Stimulated activated memory B cell treated with anti-CD40 and anti-IgM and Interleukin-4, amounts not matched to agents 10 μg/mL and 1 μg/mL and 100 μg/mL, for 72 hours (primary cell): ENCODE data around the gene SRBD1.

Experiments
- ATAC-seq: fragments of 150-1000 bp; cut with Tn5 transposase; 2 replicates; pipeline ENCODE4 v1.10.0; 2021
- H3K27ac Mint-ChIP-seq: one replicate; pipeline ENCODE4 v1.8.0; 2022; ENCODE audit warnings: mild to moderate bottlenecking, mixed read lengths
- H3K27me3 Mint-ChIP-seq: one replicate; pipeline ENCODE4 v1.8.0; 2022; ENCODE audit warnings: mixed read lengths
- H3K36me3 Mint-ChIP-seq: one replicate; pipeline ENCODE4 v1.8.0; 2022; ENCODE audit warnings: mixed read lengths
- H3K4me1 Mint-ChIP-seq: one replicate; pipeline ENCODE4 v1.8.0; 2022; ENCODE audit warnings: mixed read lengths
- H3K4me3 Mint-ChIP-seq: one replicate; pipeline ENCODE4 v1.8.0; 2022; ENCODE audit warnings: mild to moderate bottlenecking, moderate library complexity, mixed read lengths
- H3K9me3 Mint-ChIP-seq: one replicate; pipeline ENCODE4 v1.8.0; 2022; ENCODE audit warnings: mixed read lengths

Gene SRBD1, protein sequence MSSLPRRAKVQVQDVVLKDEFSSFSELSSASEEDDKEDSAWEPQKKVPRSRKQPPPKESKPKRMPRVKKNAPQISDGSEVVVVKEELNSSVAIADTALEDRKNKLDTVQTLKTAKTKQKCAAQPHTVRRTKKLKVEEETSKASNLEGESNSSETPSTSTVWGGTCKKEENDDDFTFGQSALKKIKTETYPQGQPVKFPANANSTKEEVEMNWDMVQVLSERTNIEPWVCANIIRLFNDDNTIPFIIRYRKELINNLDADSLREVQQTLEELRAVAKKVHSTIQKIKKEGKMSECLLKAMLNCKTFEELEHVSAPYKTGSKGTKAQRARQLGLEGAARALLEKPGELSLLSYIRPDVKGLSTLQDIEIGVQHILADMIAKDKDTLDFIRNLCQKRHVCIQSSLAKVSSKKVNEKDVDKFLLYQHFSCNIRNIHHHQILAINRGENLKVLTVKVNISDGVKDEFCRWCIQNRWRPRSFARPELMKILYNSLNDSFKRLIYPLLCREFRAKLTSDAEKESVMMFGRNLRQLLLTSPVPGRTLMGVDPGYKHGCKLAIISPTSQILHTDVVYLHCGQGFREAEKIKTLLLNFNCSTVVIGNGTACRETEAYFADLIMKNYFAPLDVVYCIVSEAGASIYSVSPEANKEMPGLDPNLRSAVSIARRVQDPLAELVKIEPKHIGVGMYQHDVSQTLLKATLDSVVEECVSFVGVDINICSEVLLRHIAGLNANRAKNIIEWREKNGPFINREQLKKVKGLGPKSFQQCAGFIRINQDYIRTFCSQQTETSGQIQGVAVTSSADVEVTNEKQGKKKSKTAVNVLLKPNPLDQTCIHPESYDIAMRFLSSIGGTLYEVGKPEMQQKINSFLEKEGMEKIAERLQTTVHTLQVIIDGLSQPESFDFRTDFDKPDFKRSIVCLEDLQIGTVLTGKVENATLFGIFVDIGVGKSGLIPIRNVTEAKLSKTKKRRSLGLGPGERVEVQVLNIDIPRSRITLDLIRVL

DNA sequence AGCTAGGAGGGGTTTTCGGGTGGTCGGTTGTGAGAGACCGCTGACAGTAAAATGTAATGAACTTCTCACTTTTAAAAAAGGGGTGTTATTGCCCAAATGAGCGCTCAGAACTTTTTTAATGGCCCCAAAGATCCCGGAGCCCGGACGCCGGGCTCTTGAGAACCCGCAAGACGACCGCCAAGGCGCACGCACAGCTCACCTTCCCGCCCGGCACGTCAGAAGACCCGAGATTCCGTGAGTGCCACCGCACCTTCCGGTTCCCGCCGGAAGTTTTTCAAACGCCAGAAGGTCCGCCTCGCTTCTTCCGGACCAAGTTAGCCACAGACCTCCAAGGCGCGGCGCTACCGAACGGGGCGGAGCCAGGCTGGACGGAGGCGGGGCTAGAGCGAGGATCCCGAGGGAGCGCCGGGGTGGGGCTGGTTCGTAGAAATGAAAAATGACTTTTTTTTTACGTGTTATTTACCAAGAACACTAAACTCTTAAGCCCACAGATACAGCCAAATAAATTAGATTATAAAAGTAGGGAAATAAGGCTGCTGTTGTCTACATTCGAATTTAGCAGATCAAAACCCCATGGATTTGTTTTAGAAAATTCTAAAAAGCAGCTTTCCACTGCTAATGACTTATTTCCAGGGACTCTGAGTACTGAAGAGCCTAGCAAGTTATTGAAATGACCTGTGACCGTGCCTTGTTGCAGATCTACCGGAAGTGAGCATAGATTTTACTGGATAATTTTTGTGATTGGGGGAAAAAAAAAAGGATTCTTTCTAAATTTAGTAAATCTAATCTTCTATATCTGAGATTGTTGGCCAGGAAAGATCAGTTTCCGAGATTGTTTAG lies at the start of gene SRBD1:
Gene SRBD1 (minus strand): TSS at position 248 of the 840 bp plus-strand sequence. CDS start 5,826 bp downstream, outside the sequence.
- Mint-ChIP-seq H3K27me3 (no peaks in the 10 kb centered on the region), H3K27ac (peak within 1 kb of the TSS; percentile 93), H3K4me1 (peaks cover 41% of the 10 kb centered on the region), H3K4me3 (peak within 1 kb of the TSS; percentile 97), H3K36me3 (no peaks in the 10 kb centered on the region), H3K9me3 (no peaks in the 10 kb centered on the region)
- ATAC-seq, result peak; percentile 97

DNA sequence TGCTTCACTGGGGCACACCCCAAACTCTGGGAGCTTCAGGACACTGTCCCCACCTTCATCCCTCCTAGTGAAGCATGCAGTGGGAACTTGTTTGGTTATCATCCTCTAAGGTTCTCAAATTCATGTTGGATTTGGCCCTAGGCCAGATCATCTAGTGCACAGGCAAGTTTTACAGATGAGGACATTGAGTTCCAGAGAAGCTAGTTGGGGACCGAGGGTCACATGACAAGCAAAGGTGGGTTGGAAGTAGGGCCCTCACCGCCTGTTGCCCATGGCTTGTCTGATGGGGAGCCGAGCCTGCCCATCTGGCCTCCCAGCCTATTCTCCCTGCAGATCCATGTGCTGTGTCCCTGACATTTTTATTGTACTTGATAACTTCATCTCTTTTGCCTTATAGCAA lies 43.2 kb upstream of the SRBD1 start:
- Mint-ChIP-seq H3K36me3 (no peaks in the 10 kb centered on the region), H3K27ac (no peak overlapping the region), H3K9me3 (no peaks in the 10 kb centered on the region), H3K4me1 (peaks cover 49% of the 10 kb centered on the region), H3K27me3 (no peaks in the 10 kb centered on the region), H3K4me3 (no peak overlapping the region)
- ATAC-seq, result no peak

DNA sequence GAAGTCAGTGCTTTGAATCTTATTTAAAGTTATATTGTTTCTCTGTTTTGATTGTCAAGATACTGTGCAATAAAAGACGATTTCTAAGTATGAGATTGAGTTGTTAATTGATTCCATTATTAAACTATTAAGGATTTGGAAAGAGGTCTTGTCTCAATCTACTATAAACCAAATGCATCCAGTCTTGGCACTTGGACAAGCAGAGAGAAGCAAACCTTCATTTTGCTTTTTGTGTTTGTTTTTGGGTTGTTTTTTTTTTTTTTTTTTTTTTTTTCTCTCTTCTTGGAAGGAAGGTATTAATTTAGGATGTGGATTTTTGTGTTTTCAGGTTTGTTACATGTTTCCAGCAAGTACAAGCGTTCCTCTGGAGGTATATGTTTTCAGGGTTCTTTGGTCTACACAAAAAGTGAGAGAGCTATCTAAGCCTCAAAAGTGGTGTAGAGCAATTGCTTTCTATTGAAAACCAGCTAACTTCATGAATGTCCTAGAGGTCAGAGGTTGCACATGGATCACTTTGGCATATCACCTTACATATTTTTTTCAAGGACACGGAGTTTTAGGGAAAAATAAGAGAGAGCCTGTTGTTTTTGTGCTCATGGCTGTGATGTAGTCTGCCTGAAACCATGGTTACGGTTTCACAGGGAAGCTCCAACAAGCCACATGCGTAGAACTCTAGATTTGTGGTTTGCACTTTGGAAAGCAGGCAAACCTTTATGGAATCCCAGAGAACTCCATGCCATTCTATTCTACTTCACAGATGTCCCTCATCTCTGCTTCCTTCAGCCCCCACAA lies 42.3 kb upstream of the SRBD1 start:
- no peak for ATAC-seq
- H3K27me3 Mint-ChIP-seq, result no peaks in the 10 kb centered on the region
- H3K4me3 Mint-ChIP-seq, result peak overlapping the region; percentile 82
- H3K36me3 Mint-ChIP-seq, result no peaks in the 10 kb centered on the region
- no peak overlapping the region for H3K27ac Mint-ChIP-seq
- no peaks in the 10 kb centered on the region for H3K9me3 Mint-ChIP-seq
- H3K4me1 Mint-ChIP-seq, result peaks cover 45% of the 10 kb centered on the region

DNA sequence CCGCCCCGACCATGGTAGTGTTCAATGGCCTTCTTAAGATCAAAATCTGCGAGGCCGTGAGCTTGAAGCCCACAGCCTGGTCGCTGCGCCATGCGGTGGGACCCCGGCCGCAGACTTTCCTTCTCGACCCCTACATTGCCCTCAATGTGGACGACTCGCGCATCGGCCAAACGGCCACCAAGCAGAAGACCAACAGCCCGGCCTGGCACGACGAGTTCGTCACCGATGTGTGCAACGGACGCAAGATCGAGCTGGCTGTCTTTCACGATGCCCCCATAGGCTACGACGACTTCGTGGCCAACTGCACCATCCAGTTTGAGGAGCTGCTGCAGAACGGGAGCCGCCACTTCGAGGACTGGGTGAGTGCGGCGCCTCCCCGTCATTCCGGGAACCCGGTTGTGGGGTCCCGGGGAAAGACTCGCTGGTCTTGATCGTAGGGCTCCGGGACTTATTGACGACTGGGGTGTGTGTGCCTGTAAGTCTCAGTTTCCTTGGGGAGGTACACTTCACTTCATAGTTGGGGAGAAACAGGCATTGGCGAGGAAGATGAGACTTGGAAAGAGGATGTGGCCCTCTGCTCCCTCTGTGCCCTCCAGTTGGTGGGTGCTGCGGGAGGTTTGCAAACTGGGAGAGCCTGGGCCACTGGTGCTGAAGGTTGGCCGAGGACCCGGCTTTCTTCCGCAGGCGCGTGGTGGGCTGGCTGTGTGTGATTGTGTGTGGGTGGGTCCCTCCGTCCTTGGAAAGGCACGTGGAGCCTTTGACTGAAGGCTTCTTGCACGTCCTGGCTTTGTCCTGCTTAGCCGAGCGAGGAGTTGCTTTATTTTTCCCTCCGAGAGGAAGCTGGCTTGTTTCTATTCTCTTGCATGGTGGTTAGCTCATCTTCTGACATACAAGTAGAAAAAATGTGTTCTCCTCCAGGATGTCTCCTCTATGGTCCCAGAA lies 41.3 kb upstream of the SRBD1 start:
- Mint-ChIP-seq H3K27me3 (no peaks in the 10 kb centered on the region), H3K4me1 (peaks cover 45% of the 10 kb centered on the region)

DNA sequence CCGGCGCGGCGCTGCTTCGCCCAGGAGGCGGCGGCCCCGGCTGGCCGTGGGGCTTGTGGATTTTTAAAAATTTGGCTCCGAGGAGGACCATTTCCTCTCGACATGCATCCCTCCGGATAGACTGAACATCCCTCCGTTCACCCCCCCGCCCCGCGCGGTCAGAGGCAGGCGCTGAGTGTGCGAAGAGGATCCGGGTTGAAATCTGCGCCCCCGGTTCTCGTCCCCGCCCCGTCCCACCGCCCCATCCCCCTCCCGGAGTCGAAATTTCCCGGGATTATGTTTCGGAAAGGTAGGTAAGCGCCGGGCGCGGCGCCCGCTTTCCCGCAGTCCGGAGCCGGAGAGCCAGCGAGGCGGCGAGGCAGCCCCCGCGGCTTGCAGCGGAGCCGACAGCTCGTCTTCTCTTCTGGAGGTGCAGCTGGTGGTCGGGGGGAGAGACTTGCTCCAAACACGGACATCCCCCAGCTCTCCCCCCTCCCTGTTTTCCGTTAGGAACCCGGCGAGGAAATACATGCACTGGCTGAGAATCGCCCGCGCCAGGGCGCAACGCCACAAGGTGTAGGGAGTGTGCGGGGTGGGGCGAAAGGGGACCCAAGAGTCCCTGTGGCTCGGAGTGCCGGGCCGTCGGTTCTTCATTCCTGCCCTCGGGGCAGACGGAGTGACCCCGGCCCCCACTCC lies 40.5 kb upstream of the SRBD1 start, which contains the start of gene PRKCE:
Gene PRKCE (plus strand): TSS at position 261 of the 675 bp plus-strand sequence.
- Mint-ChIP-seq H3K36me3 (no peaks in the 10 kb centered on the region), H3K27ac (peak within 1 kb of the TSS; percentile 88), H3K27me3 (no peaks in the 10 kb centered on the region), H3K4me3 (peak within 1 kb of the TSS; percentile 88), H3K4me1 (peaks cover 45% of the 10 kb centered on the region), H3K9me3 (no peaks in the 10 kb centered on the region)
- ATAC-seq, result peak; percentile 63

More for the DNA sequence above, 41.3 kb upstream of the SRBD1 start:
- ATAC-seq, result no peak
- H3K4me3 Mint-ChIP-seq, result peak overlapping the region; percentile 82
- no peaks in the 10 kb centered on the region for H3K9me3 Mint-ChIP-seq
- H3K27ac Mint-ChIP-seq, result peak overlapping the region; percentile 88
- no peaks in the 10 kb centered on the region for H3K36me3 Mint-ChIP-seq

DNA sequence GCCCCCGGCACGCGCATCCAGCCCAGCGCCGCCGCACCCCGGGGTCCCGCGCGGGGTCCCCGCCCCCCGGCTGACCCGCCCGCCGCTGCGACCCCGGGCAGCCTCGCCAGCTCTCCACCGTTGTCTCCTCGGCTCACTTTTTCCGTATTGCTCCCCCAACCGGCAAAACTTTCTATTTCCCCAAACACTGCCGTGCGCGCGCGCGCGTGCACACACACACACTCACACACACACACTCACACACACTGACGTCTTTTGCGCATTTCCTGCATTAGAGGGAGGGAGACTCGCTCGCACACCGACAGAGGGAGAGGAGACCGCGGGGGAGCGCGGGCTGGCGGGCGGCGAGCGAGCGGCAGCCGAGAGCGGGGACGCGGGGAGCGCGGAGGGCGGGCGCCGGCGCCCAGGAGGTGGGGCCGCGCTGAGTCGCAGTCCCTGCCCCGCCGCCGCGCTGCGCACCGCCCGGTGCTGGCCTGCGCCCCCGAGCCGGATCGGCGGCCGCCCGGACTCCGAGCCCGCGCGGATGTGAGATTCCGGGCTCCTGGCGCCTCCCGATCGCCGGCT lies 39.9 kb upstream of the SRBD1 start:
- no peaks in the 10 kb centered on the region for H3K9me3 Mint-ChIP-seq
- H3K27ac Mint-ChIP-seq, result peak overlapping the region; percentile 88
- peak overlapping the region; percentile 88 for H3K4me3 Mint-ChIP-seq
- H3K36me3 Mint-ChIP-seq, result no peaks in the 10 kb centered on the region
- peaks cover 45% of the 10 kb centered on the region for H3K4me1 Mint-ChIP-seq
- H3K27me3 Mint-ChIP-seq, result no peaks in the 10 kb centered on the region
- peak; percentile 93 for ATAC-seq

DNA sequence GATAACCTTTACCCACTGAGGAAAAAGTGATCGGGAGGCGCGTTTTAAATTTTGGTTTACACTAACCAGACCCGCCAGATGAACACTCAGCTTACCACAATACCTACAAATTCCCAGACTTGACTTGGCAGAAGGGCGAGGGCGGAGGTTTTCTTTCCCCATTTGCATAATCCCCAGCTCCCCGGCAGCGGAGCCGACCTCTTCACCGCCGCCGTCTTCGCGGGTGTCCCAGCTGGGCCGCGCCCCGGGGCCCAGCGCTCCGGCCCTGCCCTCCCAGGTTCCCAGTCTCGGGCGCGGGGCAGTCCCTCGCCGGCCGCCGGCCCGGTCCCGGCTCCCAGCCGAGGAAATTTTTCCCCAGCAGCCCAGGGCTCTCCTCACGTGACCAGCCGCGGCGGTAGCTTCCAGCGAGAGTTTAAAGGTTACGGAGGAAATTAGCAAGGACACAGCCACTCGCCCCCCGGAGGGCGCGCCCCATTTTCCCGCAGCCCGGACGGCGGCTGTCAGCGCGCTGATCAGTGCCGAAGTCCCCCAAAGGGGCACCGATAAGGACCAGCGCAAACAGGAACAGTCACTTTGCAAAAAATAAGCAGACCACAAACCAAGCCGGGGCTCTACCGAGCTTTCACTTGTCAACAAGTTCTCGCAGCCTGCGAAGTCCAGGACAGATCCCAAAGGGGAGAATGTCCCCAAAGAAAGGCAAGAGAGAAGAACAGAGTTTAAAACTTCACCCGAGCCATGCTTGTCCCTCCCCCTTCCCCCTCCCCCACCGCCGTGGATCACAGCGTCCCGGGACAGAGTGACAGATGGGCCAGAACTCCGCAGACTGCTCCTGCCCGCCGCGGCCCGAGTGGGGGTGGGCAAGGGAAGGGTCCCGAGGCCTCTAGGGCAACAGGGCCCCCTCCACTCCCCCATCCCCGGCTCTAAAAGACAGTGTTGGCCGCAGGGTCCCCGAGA lies 39.1 kb upstream of the SRBD1 start:
- peaks cover 38% of the 10 kb centered on the region for H3K4me1 Mint-ChIP-seq
- peak; percentile 49 for ATAC-seq

DNA sequence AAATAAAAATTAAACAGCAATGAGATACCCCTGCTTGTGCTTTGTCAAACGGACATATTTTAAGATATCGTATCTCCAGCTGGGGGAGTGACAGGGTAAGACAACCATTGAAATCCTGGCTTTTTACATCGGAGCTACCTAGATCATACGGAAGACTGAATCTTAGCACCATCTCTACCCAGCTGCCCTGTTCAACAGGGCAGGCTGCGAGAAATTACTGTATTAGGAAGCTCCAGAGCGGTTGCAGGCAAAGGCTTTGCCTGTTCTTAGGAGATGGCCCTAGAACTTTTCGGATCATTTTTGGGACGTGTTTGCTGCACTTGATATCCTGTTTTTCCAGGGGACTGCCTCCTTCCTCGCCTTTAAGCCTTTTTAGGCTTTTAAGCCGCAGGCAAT lies 38.4 kb upstream of the SRBD1 start:
- Mint-ChIP-seq H3K9me3 (no peaks in the 10 kb centered on the region), H3K27me3 (no peaks in the 10 kb centered on the region)
- no peak for ATAC-seq

More for the DNA sequence above, 39.1 kb upstream of the SRBD1 start:
- peak overlapping the region; percentile 88 for H3K4me3 Mint-ChIP-seq
- peak overlapping the region; percentile 88 for H3K27ac Mint-ChIP-seq
- no peaks in the 10 kb centered on the region for H3K36me3 Mint-ChIP-seq
- H3K27me3 Mint-ChIP-seq, result no peaks in the 10 kb centered on the region
- no peaks in the 10 kb centered on the region for H3K9me3 Mint-ChIP-seq

DNA sequence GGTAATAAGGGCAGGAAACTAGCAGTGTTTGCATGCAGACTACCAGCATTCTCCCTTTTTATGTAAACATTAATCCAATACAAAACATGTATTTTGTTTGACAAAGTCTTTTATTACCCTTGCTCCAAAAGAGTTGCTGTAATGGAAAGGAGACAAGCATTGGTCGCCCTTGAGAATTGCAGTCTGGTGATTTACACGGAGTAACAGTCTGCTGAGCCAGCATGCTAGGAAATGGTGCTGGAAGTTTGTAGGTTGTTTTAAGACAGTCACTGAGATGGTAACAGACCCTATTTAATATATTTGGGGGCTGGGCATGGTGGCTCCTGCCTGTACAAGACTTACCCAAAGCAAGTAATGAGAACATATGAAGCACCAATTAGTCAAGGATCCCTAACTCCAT lies 37.6 kb upstream of the SRBD1 start:
- no peaks in the 10 kb centered on the region for H3K9me3 Mint-ChIP-seq
- peaks cover 38% of the 10 kb centered on the region for H3K4me1 Mint-ChIP-seq
- H3K4me3 Mint-ChIP-seq, result no peak overlapping the region
- ATAC-seq, result no peak
- no peaks in the 10 kb centered on the region for H3K36me3 Mint-ChIP-seq
- peaks cover 1% of the 10 kb centered on the region for H3K27me3 Mint-ChIP-seq
- no peak overlapping the region for H3K27ac Mint-ChIP-seq

More for the DNA sequence above, 38.4 kb upstream of the SRBD1 start:
- peak overlapping the region; percentile 88 for H3K27ac Mint-ChIP-seq
- H3K4me1 Mint-ChIP-seq, result peaks cover 38% of the 10 kb centered on the region
- H3K36me3 Mint-ChIP-seq, result no peaks in the 10 kb centered on the region
- peak overlapping the region; percentile 88 for H3K4me3 Mint-ChIP-seq

DNA sequence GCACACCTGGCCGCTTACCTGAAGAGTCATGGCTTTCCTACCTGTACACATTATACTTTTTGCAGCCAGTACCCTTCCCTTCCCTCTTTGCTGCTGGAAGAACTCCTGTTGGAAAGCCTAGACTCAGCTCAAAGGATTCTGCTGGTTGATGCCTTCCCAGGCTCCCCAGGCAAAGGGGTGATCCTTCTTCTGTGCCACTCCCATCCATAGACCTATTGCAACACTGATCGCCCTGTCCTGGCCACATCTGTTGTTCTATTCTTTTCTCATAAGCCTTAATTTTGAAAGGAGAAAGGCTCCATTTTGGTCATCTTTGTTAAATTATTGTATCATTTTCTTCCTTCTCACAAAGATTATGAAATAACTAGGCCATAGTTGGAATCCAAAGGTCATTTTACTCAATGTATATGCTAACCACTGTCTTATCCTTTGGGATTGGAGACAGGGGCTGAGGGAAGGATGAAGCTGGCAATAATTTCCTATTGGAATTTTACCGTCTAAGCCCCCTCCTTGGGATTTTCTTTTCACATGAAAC lies 37.0 kb upstream of the SRBD1 start:
- ATAC-seq, result no peak
- H3K9me3 Mint-ChIP-seq, result no peaks in the 10 kb centered on the region
- no peak overlapping the region for H3K27ac Mint-ChIP-seq
- no peak overlapping the region for H3K4me3 Mint-ChIP-seq
- H3K27me3 Mint-ChIP-seq, result peaks cover 7% of the 10 kb centered on the region
- no peaks in the 10 kb centered on the region for H3K36me3 Mint-ChIP-seq
- peaks cover 38% of the 10 kb centered on the region for H3K4me1 Mint-ChIP-seq

DNA sequence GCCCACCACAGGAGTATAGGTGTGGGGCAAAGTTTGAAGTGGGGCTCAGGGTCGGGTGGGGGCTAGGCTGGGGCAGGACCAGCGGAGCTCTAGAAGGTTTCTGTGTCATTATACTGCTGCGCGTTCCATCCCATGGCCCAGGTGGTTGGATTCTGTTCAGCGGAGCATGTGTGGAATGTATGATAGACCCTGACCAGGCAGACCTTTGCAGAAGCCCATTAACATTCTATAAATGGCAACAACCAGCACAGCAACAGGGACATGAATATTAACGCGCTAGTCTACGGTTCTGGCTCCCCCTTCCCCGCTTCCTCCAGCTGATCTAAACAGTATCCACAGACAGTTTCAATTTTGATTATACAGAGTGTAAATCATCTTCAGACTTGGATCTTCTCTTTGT lies 36.3 kb upstream of the SRBD1 start:
- no peak for ATAC-seq
- Mint-ChIP-seq H3K4me1 (peaks cover 31% of the 10 kb centered on the region), H3K36me3 (no peaks in the 10 kb centered on the region), H3K27me3 (peaks cover 12% of the 10 kb centered on the region), H3K27ac (no peak overlapping the region), H3K4me3 (no peak overlapping the region), H3K9me3 (no peaks in the 10 kb centered on the region)
